Right lobe of liver (tissue), 6 donors: Measurements from ENCODE around the gene IL1RAP. TPM values are rescaled to one million over a fixed set of nuclear protein-coding genes. Genes with fewer than 3 reads are reported as not detected.
"Not testable (repeated sequence)": the region's sequence is repeated elsewhere in the genome, so short reads cannot be mapped to it uniquely, and the experiment has no call there.

ENCODE experiments used
- ATAC-seq, 4 donors: fragments of 200-7000 bp; cut with Tn5 transposase; one replicate each; pipeline ENCODE4 v1.9.1; 2020; ENCODE audit warnings: mild to moderate bottlenecking in 4 of 4, moderate library complexity in 4 of 4
- DNase-seq, 3 donors: peaks; one replicate each; pipeline ENCODE4 v3.0.0-alpha.2; 2020
- H3K27ac ChIP-seq, 3 donors: fragments of 200-600 bp; one replicate each; pipeline ENCODE4 v1.8.0; 2022
- H3K27me3 ChIP-seq, 2 donors: fragments of 200-600 bp; one replicate each; pipeline ENCODE4 v1.8.0; 2022
- H3K36me3 ChIP-seq, 4 donors: fragments of 200-600 bp; sonication (generic) in 1 of 4; one replicate each; pipeline versions ENCODE4 v1.5.1 to v1.8.0; 2017 to 2022; ENCODE audit warnings: control low read depth in 1 of 4
- H3K4me1 ChIP-seq, 4 donors: fragments of 200-600 bp; sonication (generic) in 1 of 4; one replicate each; pipeline versions ENCODE4 v1.5.1 to v1.8.0; 2017 to 2022; ENCODE audit warnings: control low read depth in 1 of 4
- H3K4me3 ChIP-seq, 3 donors: fragments of 200-600 bp; one replicate each; pipeline ENCODE4 v1.8.0; 2022
- H3K9me3 ChIP-seq, 4 donors: fragments of 200-600 bp; sonication (generic) in 1 of 4; one replicate each; pipeline versions ENCODE4 v1.5.1 to v1.8.0; 2017 to 2022; ENCODE audit warnings: control low read depth in 1 of 4
- CTCF ChIP-seq, 4 donors: fragments of 200-600 bp in 3 of 4; fragments of 450-650 bp in 1 of 4; IDR thresholded peaks; one replicate each; pipeline versions ENCODE4 v1.5.1 to v1.8.0; 2016 to 2022; ENCODE audit warnings: antibody characterized with exemption in 4 of 4, mild to moderate bottlenecking in 2 of 4
- POLR2A ChIP-seq: fragments of 450-650 bp; IDR thresholded peaks from one replicate; pipeline ENCODE4 v1.6.1; 2017; ENCODE audit warnings: antibody characterized with exemption, mild to moderate bottlenecking
- WGBS: methylation state at CpG from one replicate; pipeline ENCODE4 v1.1.6; 2018; ENCODE audit warnings: low coverage, low lambda C conversion rate; ENCODE audit not compliant: insufficient coverage; ENCODE audit errors: missing lambda C conversion rate; 5-methylcytosine and 5-hydroxymethylcytosine counted together
- intact Hi-C, 2 donors: fragments of 100-400 bp; cut with DNase I; formaldehyde crosslinking; loops; one replicate each; pipeline versions ENCODE4 v1.11.2 to v1.14.1; 2022
- long read RNA-seq: library from polyadenylated mRNA; unstranded; transcript quantifications from one replicate; pipeline ENCODE4 v2.0.0, GENCODE V29; 2019
- total RNA-seq, 6 experiments: library from RNA; depleted of rRNA in 2 of 6; stranded (reverse); fragments of >200 nt in 2 of 6; fragmentation: NEBNext Ultra II Directional in 3 of 6; extraction: Animal tissue kit (Norgen Biotek cat#: 25700) in 3 of 6; gene quantifications; one replicate each; pipeline versions ENCODE4 v1.1.0 to v1.2.4, GENCODE V29; 2016 to 2023
- donor health status: DM: no; HTN: yes; CAD: no.
- donor health status: DM: no; HTN: no; CAD: no.
- donor health status: DM: no; HTN: no; CAD: no.
- donor health status: DM: no; HTN: yes; CAD: no.
- donor health status: DM: no; HTN: yes; CAD: no.

IL1RAP gene
- total RNA-seq = 100 to 1,000 TPM in 1 of 6 experiments, 10 to 100 TPM in 5; 44.6 to 142 (median 60.5) TPM
- long read RNA-seq, partial matches to known transcripts = 5 of 12 reads
- long read RNA-seq, other reads (novel, unspliced or antisense) = 4 of 12 reads

GRCh38 chr3:190513409-190514370 lies at the start of gene IL1RAP:
Gene IL1RAP, plus strand, starts transcription at chr3:190514085. Its CDS starts 50,205 bp downstream, at chr3:190564290.
- 0% methylated on average over 16 of the region's 76 CpGs for WGBS
- H3K9me3 ChIP-seq = no peaks in the 10 kb centered on the region
- H3K4me3 ChIP-seq = peak within 1 kb of the TSS; percentile 71 to 88 (median 76)
- TF ChIP-seq POLR2A (peak; percentile 89), CTCF (IDR thresholded peaks at IDR 0.05) (peak; percentile 70 to 94 (median 74))
- H3K4me1 ChIP-seq = peaks cover 0 to 25% (median 4%) of the 10 kb centered on the region in 4 donors
- DNase-seq (peak; percentile 97), ATAC-seq (peak; percentile 83 to 95 (median 88))
- no peaks in the 10 kb centered on the region for H3K36me3 ChIP-seq
- intact Hi-C loops = no loop called here
- peak within 1 kb of the TSS; percentile 85 to 89 (median 89) for H3K27ac ChIP-seq
- no peaks in the 10 kb centered on the region for H3K27me3 ChIP-seq

GRCh38 chr3:190467922-190468321 lies 46.0 kb upstream of the IL1RAP start:
- intact Hi-C loops = no loop called here
- TF ChIP-seq CTCF (IDR thresholded peaks at IDR 0.05) = no peak
- TF ChIP-seq POLR2A = no peak

GRCh38 chr3:190473261-190473660 lies 40.6 kb upstream of the IL1RAP start:
- H3K36me3 ChIP-seq, H3K27ac ChIP-seq, H3K27me3 ChIP-seq, H3K4me1 ChIP-seq, ATAC-seq, H3K9me3 ChIP-seq, H3K4me3 ChIP-seq, intact Hi-C loops: not testable (repeated sequence)
- WGBS = 100% methylated on average over 1 of the region's 25 CpGs
- peak in 1 of 3 donors; percentile 39 for DNase-seq

More at GRCh38 chr3:190467922-190468321, 46.0 kb upstream of the IL1RAP start:
- H3K27ac ChIP-seq = no peak overlapping the region
- H3K4me1 ChIP-seq = no peaks in the 10 kb centered on the region
- no peak for ATAC-seq
- H3K9me3 ChIP-seq = no peaks in the 10 kb centered on the region
- H3K4me3 ChIP-seq = no peak overlapping the region
- no peaks in the 10 kb centered on the region for H3K36me3 ChIP-seq
- no peak for DNase-seq
- no peaks in the 10 kb centered on the region for H3K27me3 ChIP-seq

- intact Hi-C loops = no loop called here
- WGBS = 85% methylated on average over 2 of the region's 2 CpGs
- TF ChIP-seq CTCF (IDR thresholded peaks at IDR 0.05) = no peak
- TF ChIP-seq POLR2A = no peak
- Histone ChIP-seq H3K4me1 (no peaks in the 10 kb centered on the region), H3K9me3 (no peaks in the 10 kb centered on the region), H3K36me3 (no peaks in the 10 kb centered on the region), H3K4me3 (no peak overlapping the region), H3K27ac (no peak overlapping the region), H3K27me3 (no peaks in the 10 kb centered on the region)
- ATAC-seq (no peak), DNase-seq (no peak)
Observed at GRCh38 chr3:190481779-190482178, 32.1 kb upstream of the IL1RAP start.
